GM12878 (cell line): ENCODE results near the gene DCUN1D3. TPM values are rescaled to one million over a fixed set of nuclear protein-coding genes. Genes with fewer than 3 reads are reported as not detected.
A peak's percentile ranks its signal among the peaks of the same experiment; 100 is the strongest.

Source experiments
- ATAC-seq: fragments of 200-7000 bp; cut with Tn5 transposase; 3 replicates; pipeline ENCODE4 v1.9.1; 2020; ENCODE audit warnings: mild to moderate bottlenecking, moderate library complexity
- BruUV-seq: library from RNA; stranded (reverse); fragments of 400-500 nt; replicated peaks from 2 replicates; lab custom pipeline; 2021; lab: Mats Ljungman, UMichigan
- CTCF ChIA-PET: fragments of 300-600 bp; sonication (Branson Sonifier 250); formaldehyde crosslinking; extraction: SDS; loops from one replicate; lab custom pipeline; 2021; ENCODE audit warnings: inconsistent platforms; lab: Yijun Ruan, JAX
- POLR2A ChIA-PET: fragments of 350-600 bp; formaldehyde crosslinking; extraction: SDS; loops from one replicate; lab custom pipeline; 2021; ENCODE audit warnings: inconsistent platforms; lab: Charles Lee
- RAD21 ChIA-PET: fragments of 300-600 bp; sonication (Branson Sonifier 250); formaldehyde crosslinking; loops from one replicate; lab custom pipeline; 2023; ENCODE audit warnings: antibody characterized with exemption; ENCODE audit not compliant: unreplicated experiment; lab: Charles Lee
- SMC1A ChIA-PET: fragments of 300-600 bp; sonication (Branson Sonifier 250); formaldehyde crosslinking; loops from one replicate; lab custom pipeline; 2023; ENCODE audit not compliant: unreplicated experiment, uncharacterized antibody; lab: Charles Lee
- DNase-seq: peaks from one replicate; pipeline ENCODE4 v3.0.0-alpha.2; 2011; ENCODE audit warnings: low read depth, low spot score
- FAIRE-seq: peaks from 3 replicates; lab custom pipeline; 2011; peaks lifted over from hg19 to GRCh38; lab: Jason Lieb, UNC
- H2AFZ ChIP-seq: 2 replicates; pipeline ENCODE4 v1.6.0; 2011; ENCODE audit warnings: low read depth, low read length, control low read depth; ENCODE audit not compliant: control insufficient read depth
- H3K27ac ChIP-seq: 2 replicates; pipeline ENCODE4 v1.5.1; 2011; ENCODE audit warnings: control low read depth; ENCODE audit not compliant: control insufficient read depth, insufficient read depth
- H3K27me3 ChIP-seq, 2 experiments: replicated peaks in 1 of 2; 2 replicates each; pipeline versions ENCODE4 v1.6.0 to v1.6.1; 2011; ENCODE audit warnings: low read length in 1 of 2; ENCODE audit not compliant: control insufficient read depth in 2 of 2, insufficient read depth in 2 of 2
- H3K36me3 ChIP-seq, 2 experiments: 2 replicates each; pipeline ENCODE4 v1.5.1; 2011; ENCODE audit warnings: low read length in 1 of 2; ENCODE audit not compliant: control insufficient read depth in 2 of 2, insufficient read depth in 2 of 2
- H3K4me1 ChIP-seq: 2 replicates; pipeline ENCODE4 v1.6.1; 2011; ENCODE audit warnings: mild to moderate bottlenecking, low read length, moderate library complexity, mixed read lengths; ENCODE audit not compliant: control insufficient read depth, insufficient read depth
- H3K4me2 ChIP-seq: 2 replicates; pipeline ENCODE4 v1.6.0; 2011; ENCODE audit warnings: control low read depth; ENCODE audit not compliant: control insufficient read depth, insufficient read depth
- H3K4me3 ChIP-seq: fragments of 200-600 bp; sonication (generic); 2 replicates; pipeline ENCODE4 v1.5.1; 2016
- H3K79me2 ChIP-seq: 2 replicates; pipeline ENCODE4 v1.6.0; 2011; ENCODE audit warnings: low read length; ENCODE audit not compliant: control insufficient read depth, insufficient read depth
- H3K9ac ChIP-seq: 2 replicates; pipeline ENCODE4 v1.8.0; 2011; ENCODE audit warnings: low read length, control low read depth, mixed read lengths; ENCODE audit not compliant: control insufficient read depth, insufficient read depth
- H3K9me3 ChIP-seq: replicated peaks from 3 replicates; pipeline ENCODE4 v1.5.1; 2011; ENCODE audit warnings: mild to moderate bottlenecking, low read length; ENCODE audit not compliant: control insufficient read depth, insufficient read depth
- H4K20me1 ChIP-seq: 2 replicates; pipeline ENCODE4 v1.6.0; 2011; ENCODE audit not compliant: control insufficient read depth, insufficient read depth
- ATF7 ChIP-seq: fragments of 450-650 bp; IDR thresholded peaks from 2 replicates; pipeline ENCODE4 v1.6.1; 2016; ENCODE audit warnings: low read depth, mild to moderate bottlenecking
- FOXK2 ChIP-seq: fragments of 450-650 bp; IDR thresholded peaks from 2 replicates; pipeline ENCODE4 v1.6.1; 2017; ENCODE audit warnings: mild to moderate bottlenecking, moderate library complexity
- IRF5 ChIP-seq: fragments of 450-650 bp; IDR thresholded peaks from 2 replicates; pipeline ENCODE4 v1.6.1; 2017; ENCODE audit warnings: borderline replicate concordance
- POLR2AphosphoS2 ChIP-seq: IDR thresholded peaks from 2 replicates; pipeline ENCODE4 v1.6.1; 2011; ENCODE audit warnings: low read depth, mild to moderate bottlenecking, low read length, improper control_type of control experiment, moderate library complexity
- SUPT20H ChIP-seq: IDR thresholded peaks from 2 replicates; pipeline ENCODE4 v1.6.1; 2011; ENCODE audit warnings: low read depth, mild to moderate bottlenecking, low read length, moderate library complexity, borderline replicate concordance; ENCODE audit not compliant: control insufficient read depth
- WGBS: methylation state at CpG from one replicate; pipeline ENCODE4 v1.1.6; 2016; ENCODE audit warnings: low lambda C conversion rate; ENCODE audit not compliant: insufficient replicate concordance, insufficient coverage; ENCODE audit errors: missing lambda C conversion rate; 5-methylcytosine and 5-hydroxymethylcytosine counted together
- in situ Hi-C: fragments of 300-500 bp; cut with MboI; formaldehyde crosslinking; loops from 9 replicates; pipeline ENCODE4 v1.14.3; 2018; ENCODE audit warnings: mixed read lengths
- intact Hi-C: fragments of 100-400 bp; cut with micrococcal nuclease; formaldehyde crosslinking; loops from one replicate; pipeline ENCODE4 v1.14.2; 2022; ENCODE audit not compliant: unreplicated experiment
- polyA plus RNA-seq, 11 experiments: library from polyadenylated mRNA; depleted of rRNA in 4 of 11; unstranded in 6 of 11; stranded (reverse) in 5 of 11; fragments of >200 nt; fragmentation: Nextera tagmentation in 4 of 11; fragmentation: Illumina TruSeq in 1 of 11; extraction: Ambion mirVana in 4 of 11; extraction: Trizol in 1 of 11; gene quantifications; 1 replicate in 1 of 11; 2 replicates in 10 of 11; pipeline versions ENCODE4 v1.2.1 to v1.2.3, GENCODE V29; 2011 to 2016; ENCODE audit warnings: inconsistent platforms in 2 of 11, missing spikeins in 2 of 11, low read depth in 1 of 11
- total RNA-seq, 4 experiments: library from RNA; depleted of rRNA in 3 of 4; stranded (reverse); fragments of >200 nt in 3 of 4; fragmentation: Illumina TruSeq in 1 of 4; extraction: Trizol in 1 of 4; gene quantifications; 2 replicates each; pipeline versions ENCODE4 v1.2.1 to v1.2.3, GENCODE V29; 2013 to 2021
- TF ChIP-seq, protein P1 (sequence below): IDR thresholded peaks from 2 replicates; pipeline ENCODE4 v1.6.1; 2012; ENCODE audit warnings: low read depth, low read length, improper control_type of control experiment

Gene DCUN1D3
- total and polyA plus RNA-seq, 10 of the 15 experiments (the other 5 are each of a cell fraction or from before 2014, with no cell fraction given): 0.47 to 4.5 (median 1.9) TPM

DNA sequence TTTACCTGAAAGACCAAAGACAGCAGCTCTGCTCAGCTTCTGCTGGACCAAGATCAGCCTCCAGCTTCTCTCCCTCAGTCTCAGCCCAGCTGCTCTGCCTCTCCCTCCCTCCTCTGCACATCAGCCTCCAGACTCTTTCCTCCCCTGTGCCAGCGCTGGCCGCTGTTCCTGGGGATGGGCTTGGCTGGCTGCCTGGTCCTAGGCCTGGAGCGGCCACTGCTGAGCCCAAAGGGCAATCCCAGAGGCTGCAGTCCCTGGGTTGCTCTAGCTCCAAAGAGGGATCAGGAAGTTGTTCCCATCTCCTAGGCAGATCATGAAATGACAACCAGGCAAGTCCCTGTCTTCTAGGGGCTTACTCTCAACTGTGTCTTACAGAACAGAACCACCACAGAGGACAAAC is 31.3 kb downstream of the DCUN1D3 start:
- TF ChIP-seq FOXK2 (peak; percentile 28; the same call in 1 of the 2 replicates), IRF5 (no peak)
- ChIA-PET RAD21 (interaction anchor here (6.0 kb wide), 1 partner anchor 31 kb away, joined by 31 read pairs; the partner anchor contains the start of genes DCUN1D3 and LYRM1), POLR2A (no interaction called here), CTCF (interaction anchor here (6.8 kb wide), 1 partner anchor 18 kb away, joined by 40 read pairs; no protein-coding TSS in a partner anchor), SMC1A (interaction anchor here (0.6 to 6.1 kb wide), 2 partner anchors 8 to 117 kb away, joined by 3 to 83 read pairs; no protein-coding TSS in a partner anchor)
- in situ Hi-C loops (no loop called here), intact Hi-C loops (no loop called here)
- WGBS: 82% methylated on average over 3 of the region's 3 CpGs
- no peak for ATAC-seq
- Histone ChIP-seq H3K9ac (no peak overlapping the region), H3K9me3 (no peaks in the 10 kb centered on the region), H3K4me2 (no peak overlapping the region), H3K4me1 (peaks cover 45% of the 10 kb centered on the region), H3K79me2 (peaks cover 16% of the 10 kb centered on the region), H3K27ac (no peak overlapping the region), H2AFZ (no peak overlapping the region), H3K36me3 (no peaks in the 10 kb centered on the region), H3K4me3 (no peak overlapping the region), H3K27me3 (no peaks in the 10 kb centered on the region), H4K20me1 (no peaks in the 10 kb centered on the region)
- DNase-seq: no peak
- FAIRE-seq: no peak
- no TSS peak for BruUV-seq

DNA sequence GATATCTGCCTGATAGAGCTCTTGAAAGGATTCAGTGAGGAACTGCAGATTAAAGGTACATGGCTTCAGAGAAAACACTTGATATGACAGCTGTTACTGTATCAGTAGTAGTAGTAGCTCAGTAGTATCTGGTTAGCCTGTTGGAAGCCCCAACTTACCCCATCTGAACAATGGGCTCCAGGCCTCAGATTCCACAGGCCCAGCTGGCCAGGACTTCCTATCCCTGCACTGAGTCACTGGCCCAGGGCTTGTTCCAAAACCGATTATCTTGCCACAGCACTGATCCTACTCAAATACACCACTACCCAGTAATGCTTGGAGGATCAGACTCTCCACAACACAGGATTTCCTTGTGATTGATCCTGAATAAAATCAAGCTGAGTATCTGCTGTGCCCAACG is 32.6 kb downstream of the DCUN1D3 start:
- BruUV-seq: no TSS peak
- RAD21 ChIA-PET: interaction anchor here (1.3 to 6.0 kb wide), 4 partner anchors 11 to 32 kb away, joined by 3 to 31 read pairs (median 7); partner anchors contain the start of genes DCUN1D3 and LYRM1
- TF ChIP-seq POLR2AphosphoS2 (no peak), SUPT20H (no peak), ATF7 (no peak)
- TF ChIP-seq, protein P1, sequence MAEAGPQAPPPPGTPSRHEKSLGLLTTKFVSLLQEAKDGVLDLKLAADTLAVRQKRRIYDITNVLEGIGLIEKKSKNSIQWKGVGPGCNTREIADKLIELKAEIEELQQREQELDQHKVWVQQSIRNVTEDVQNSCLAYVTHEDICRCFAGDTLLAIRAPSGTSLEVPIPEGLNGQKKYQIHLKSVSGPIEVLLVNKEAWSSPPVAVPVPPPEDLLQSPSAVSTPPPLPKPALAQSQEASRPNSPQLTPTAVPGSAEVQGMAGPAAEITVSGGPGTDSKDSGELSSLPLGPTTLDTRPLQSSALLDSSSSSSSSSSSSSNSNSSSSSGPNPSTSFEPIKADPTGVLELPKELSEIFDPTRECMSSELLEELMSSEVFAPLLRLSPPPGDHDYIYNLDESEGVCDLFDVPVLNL: no peak
- ATAC-seq: no peak
- H3K27ac ChIP-seq: no peak overlapping the region
- WGBS: 95% methylated on average over 2 of the region's 2 CpGs
- H4K20me1 ChIP-seq: no peaks in the 10 kb centered on the region
- H3K4me3 ChIP-seq: no peak overlapping the region
- POLR2A ChIA-PET: interaction anchor here (1.0 to 5.3 kb wide), 2 partner anchors 7 to 11 kb away, joined by 3 to 44 read pairs; no protein-coding TSS in a partner anchor
- SMC1A ChIA-PET: interaction anchor here (0.6 to 6.1 kb wide), 5 partner anchors 9 to 103 kb away, joined by 3 to 83 read pairs (median 6); partner anchors contain the start of genes DCUN1D3 and LYRM1
- no peak for FAIRE-seq
- intact Hi-C loops (no loop called here), in situ Hi-C loops (no loop called here)
- H3K9ac ChIP-seq: no peak overlapping the region
- peaks cover 16% of the 10 kb centered on the region for H3K79me2 ChIP-seq
- peaks cover 32% of the 10 kb centered on the region for H3K4me1 ChIP-seq
- H2AFZ ChIP-seq: no peak overlapping the region
- CTCF ChIA-PET: interaction anchor here (0.6 to 6.8 kb wide), 4 partner anchors 8 to 16 kb away, joined by 3 to 51 read pairs (median 24); no protein-coding TSS in a partner anchor
- no peaks in the 10 kb centered on the region for H3K9me3 ChIP-seq
- H3K27me3 ChIP-seq: no peaks in the 10 kb centered on the region
- H3K4me2 ChIP-seq: no peak overlapping the region
- no peak for DNase-seq
- H3K36me3 ChIP-seq: no peaks in the 10 kb centered on the region
